GM19238 (cell line): ENCODE data around the gene FANCC.

Experiments used
- DNase-seq: peaks from one replicate; pipeline ENCODE4 v3.0.0; 2011; ENCODE audit warnings: low spot score; ENCODE audit not compliant: insufficient read length

Gene FANCC

GRCh38 chr9:95127249-95128176 lies 190.0 kb downstream of the FANCC start:
- DNase-seq: peak; percentile 63

GRCh38 chr9:95126739-95127138 lies 190.8 kb downstream of the FANCC start:
- DNase-seq: no peak

GRCh38 chr9:95125652-95126051 lies 191.9 kb downstream of the FANCC start:
- no peak for DNase-seq

GRCh38 chr9:95124582-95125367 lies 192.7 kb downstream of the FANCC start:
- no peak for DNase-seq

- DNase-seq: no peak
Observed at GRCh38 chr9:95120781-95121370, 196.6 kb downstream of the FANCC start.

- no peak for DNase-seq
Observed at GRCh38 chr9:95118596-95118995, 198.9 kb downstream of the FANCC start.

- DNase-seq: no peak
Observed at GRCh38 chr9:95116808-95117204, 200.7 kb downstream of the FANCC start.

GRCh38 chr9:95116002-95116807 lies 201.3 kb downstream of the FANCC start:
- DNase-seq: no peak

GRCh38 chr9:95115104-95115503 lies 202.4 kb downstream of the FANCC start:
- no peak for DNase-seq

- DNase-seq: no peak
Observed at GRCh38 chr9:95112436-95113280, 204.9 kb downstream of the FANCC start.

GRCh38 chr9:95111716-95112115 lies 205.8 kb downstream of the FANCC start:
- DNase-seq: no peak

GRCh38 chr9:95110921-95111525 lies 206.5 kb downstream of the FANCC start:
- no peak for DNase-seq

GRCh38 chr9:95109456-95109855 lies 208.1 kb downstream of the FANCC start:
- DNase-seq: no peak

- no peak for DNase-seq
Observed at GRCh38 chr9:95108777-95109176, 208.7 kb downstream of the FANCC start.

GRCh38 chr9:95107976-95108375 lies 209.5 kb downstream of the FANCC start:
- DNase-seq: no peak

- no peak for DNase-seq
Observed at GRCh38 chr9:95107001-95107749, 210.3 kb downstream of the FANCC start.

- no peak for DNase-seq
Observed at GRCh38 chr9:95105519-95106287, 211.8 kb downstream of the FANCC start.

- DNase-seq: no peak
Observed at GRCh38 chr9:95104980-95105379, 212.5 kb downstream of the FANCC start.
